IMR-90 (cell line): ENCODE results near the gene DHX9. TPM values are rescaled to one million over a fixed set of nuclear protein-coding genes. Genes with fewer than 3 reads are reported as not detected.
A peak's percentile ranks its signal among the peaks of the same experiment; 100 is the strongest.

Source experiments
- ATAC-seq: fragments of 200-7000 bp; cut with Tn5 transposase; 2 replicates; pipeline ENCODE4 v1.9.1; 2020; ENCODE audit warnings: low read depth, mild to moderate bottlenecking, moderate library complexity
- BruUV-seq: library from RNA; stranded (reverse); fragments of 400-500 nt; replicated peaks from 2 replicates; lab custom pipeline; 2021; lab: Mats Ljungman, UMichigan
- CTCF ChIA-PET: fragments of 300-600 bp; formaldehyde crosslinking; extraction: SDS; loops from one replicate; lab custom pipeline; 2021; ENCODE audit warnings: antibody characterized with exemption; lab: Yijun Ruan, JAX
- POLR2A ChIA-PET: fragments of 300-600 bp; sonication (Branson Sonifier 250); formaldehyde crosslinking; loops from one replicate; lab custom pipeline; 2022; ENCODE audit warnings: antibody characterized with exemption; ENCODE audit not compliant: unreplicated experiment; lab: Charles Lee
- DNase-seq: peaks from one replicate; pipeline ENCODE4 v3.0.0; 2013
- H2AFZ ChIP-seq: replicated peaks from 2 replicates; pipeline ENCODE3; 2013; ENCODE audit warnings: low read length, mild to moderate bottlenecking; ENCODE audit not compliant: poor library complexity
- H2AK5ac ChIP-seq: 2 replicates; pipeline ENCODE4 v1.6.1; 2013; ENCODE audit warnings: low read depth, low read length, inconsistent platforms
- H2AK9ac ChIP-seq: replicated peaks from 2 replicates; pipeline ENCODE3; 2013; ENCODE audit warnings: mild to moderate bottlenecking, low read depth, low read length, moderate library complexity; ENCODE audit not compliant: poor library complexity
- H2BK120ac ChIP-seq: 2 replicates; pipeline ENCODE4 v1.6.1; 2013; ENCODE audit warnings: low read depth, low read length, inconsistent platforms
- H2BK15ac ChIP-seq: 3 replicates; pipeline ENCODE4 v1.6.1; 2013; ENCODE audit warnings: low read depth, low read length, inconsistent platforms
- H2BK20ac ChIP-seq: 2 replicates; pipeline ENCODE4 v1.6.1; 2013; ENCODE audit warnings: low read depth, mild to moderate bottlenecking, inconsistent platforms, low read length, moderate library complexity
- H2BK5ac ChIP-seq: 2 replicates; pipeline ENCODE4 v1.6.1; 2013; ENCODE audit warnings: mild to moderate bottlenecking, low read depth, low read length, inconsistent platforms; ENCODE audit not compliant: poor library complexity, severe bottlenecking
- H3K14ac ChIP-seq: replicated peaks from 2 replicates; pipeline ENCODE4 v1.6.1; 2013; ENCODE audit warnings: low read depth, low read length, inconsistent platforms
- H3K18ac ChIP-seq: 2 replicates; pipeline ENCODE4 v1.6.1; 2013; ENCODE audit warnings: low read depth, low read length, control low read depth
- H3K23ac ChIP-seq: 2 replicates; pipeline ENCODE4 v1.6.1; 2013; ENCODE audit warnings: low read depth, low read length, inconsistent platforms
- H3K27ac ChIP-seq: 2 replicates; pipeline ENCODE4 v1.5.1; 2013; ENCODE audit warnings: mild to moderate bottlenecking, control low read depth, low read length; ENCODE audit not compliant: insufficient read depth
- H3K27me3 ChIP-seq: 2 replicates; pipeline ENCODE4 v1.6.1; 2013; ENCODE audit warnings: low read length; ENCODE audit not compliant: control insufficient read depth, insufficient read depth
- H3K36me3 ChIP-seq: 2 replicates; pipeline ENCODE4 v1.6.1; 2013; ENCODE audit warnings: low read length, mixed read lengths; ENCODE audit not compliant: control insufficient read depth, insufficient read depth
- H3K4ac ChIP-seq: 2 replicates; pipeline ENCODE4 v1.6.1; 2013; ENCODE audit warnings: low read depth, low read length, inconsistent platforms
- H3K4me1 ChIP-seq: 2 replicates; pipeline ENCODE4 v1.6.1; 2013; ENCODE audit warnings: low read length, mixed read lengths; ENCODE audit not compliant: control insufficient read depth, insufficient read depth
- H3K4me2 ChIP-seq: 2 replicates; pipeline ENCODE4 v1.6.1; 2013; ENCODE audit warnings: low read depth, mild to moderate bottlenecking, control low read depth, low read length, moderate library complexity
- H3K4me3 ChIP-seq: 2 replicates; pipeline ENCODE4 v1.5.1; 2013; ENCODE audit warnings: low read depth, mild to moderate bottlenecking, control low read depth, low read length, moderate library complexity; ENCODE audit not compliant: insufficient read depth
- H3K56ac ChIP-seq: 2 replicates; pipeline ENCODE4 v1.6.1; 2013; ENCODE audit warnings: low read length, inconsistent platforms; ENCODE audit not compliant: insufficient read depth; ENCODE audit errors: extremely low read depth
- H3K79me1 ChIP-seq, 2 experiments: 2 replicates each; pipeline ENCODE4 v1.6.1; 2013; ENCODE audit warnings: low read length in 2 of 2, inconsistent platforms in 1 of 2, low read depth in 1 of 2
- H3K9ac ChIP-seq: 2 replicates; pipeline ENCODE4 v1.6.1; 2013; ENCODE audit warnings: low read depth, low read length, control low read depth
- H3K9me1 ChIP-seq: 2 replicates; pipeline ENCODE4 v1.6.1; 2013; ENCODE audit warnings: low read length, inconsistent platforms; ENCODE audit not compliant: insufficient read depth
- H3K9me3 ChIP-seq: 2 replicates; pipeline ENCODE4 v1.6.1; 2013; ENCODE audit warnings: low read length; ENCODE audit not compliant: control insufficient read depth, insufficient read depth
- H4K20me1 ChIP-seq: 2 replicates; pipeline ENCODE4 v1.6.1; 2013; ENCODE audit warnings: low read length, inconsistent platforms; ENCODE audit not compliant: insufficient read depth
- H4K5ac ChIP-seq: 2 replicates; pipeline ENCODE4 v1.6.1; 2013; ENCODE audit warnings: mild to moderate bottlenecking, low read depth, low read length, control low read depth
- H4K8ac ChIP-seq, 2 experiments: 2 replicates each; pipeline ENCODE4 v1.6.1; 2013; ENCODE audit warnings: low read depth in 2 of 2, low read length in 2 of 2, control low read depth in 1 of 2, inconsistent platforms in 1 of 2
- H4K91ac ChIP-seq: 2 replicates; pipeline ENCODE4 v1.6.1; 2013; ENCODE audit warnings: low read depth, low read length, inconsistent platforms; ENCODE audit not compliant: insufficient read depth
- BHLHE40 ChIP-seq: fragments of 150-350 bp; IDR thresholded peaks from 2 replicates; pipeline ENCODE4 v1.6.1; 2016; ENCODE audit warnings: mild to moderate bottlenecking, low read depth, low read length
- CEBPB ChIP-seq: IDR thresholded peaks from 2 replicates; pipeline ENCODE4 v1.6.1; 2012; ENCODE audit warnings: low read depth, low read length, improper control_type of control experiment
- CHD1 ChIP-seq: IDR thresholded peaks from 2 replicates; pipeline ENCODE4 v1.6.1; 2012; ENCODE audit warnings: low read depth, low read length, improper control_type of control experiment
- FOS ChIP-seq: fragments of 150-350 bp; IDR thresholded peaks from 2 replicates; pipeline ENCODE4 v1.6.1; 2016; ENCODE audit warnings: low read depth, low read length
- MAFK ChIP-seq: IDR thresholded peaks from 2 replicates; pipeline ENCODE4 v1.6.1; 2012; ENCODE audit warnings: low read depth, low read length, improper control_type of control experiment
- MAZ ChIP-seq: IDR thresholded peaks from 2 replicates; pipeline ENCODE4 v1.6.1; 2012; ENCODE audit warnings: low read depth, mild to moderate bottlenecking, low read length, improper control_type of control experiment, moderate library complexity, borderline replicate concordance
- MXI1 ChIP-seq: IDR thresholded peaks from 2 replicates; pipeline ENCODE4 v1.6.1; 2012; ENCODE audit warnings: low read depth, mild to moderate bottlenecking, low read length, moderate library complexity, borderline replicate concordance
- NFE2L2 ChIP-seq: fragments of 150-350 bp; IDR thresholded peaks from 2 replicates; pipeline ENCODE4 v1.6.1; 2016; ENCODE audit warnings: low read depth, mild to moderate bottlenecking, low read length
- POLR2A ChIP-seq: IDR thresholded peaks from 2 replicates; pipeline ENCODE4 v1.6.1; 2012; ENCODE audit warnings: mild to moderate bottlenecking, low read depth, low read length
- RAD21 ChIP-seq: IDR thresholded peaks from 2 replicates; pipeline ENCODE4 v1.6.1; 2012; ENCODE audit warnings: low read length, improper control_type of control experiment
- RCOR1 ChIP-seq: IDR thresholded peaks from 2 replicates; pipeline ENCODE4 v1.6.1; 2012; ENCODE audit warnings: mild to moderate bottlenecking, low read length, improper control_type of control experiment; ENCODE audit not compliant: insufficient replicate concordance
- RFX5 ChIP-seq: IDR thresholded peaks from 2 replicates; pipeline ENCODE4 v1.8.0; 2012; ENCODE audit warnings: low read depth, mild to moderate bottlenecking, low read length, moderate library complexity
- SMC3 ChIP-seq: fragments of 150-350 bp; IDR thresholded peaks from 2 replicates; pipeline ENCODE4 v1.6.1; 2016; ENCODE audit warnings: low read depth, mild to moderate bottlenecking, antibody characterized with exemption, low read length, moderate library complexity
- dilution Hi-C: fragments of 300-500 bp; cut with HindIII; formaldehyde crosslinking; loops from one replicate; pipeline ENCODE4 v1.14.3; 2018; ENCODE audit warnings: low sequenced_read_pairs; ENCODE audit not compliant: unreplicated experiment
- in situ Hi-C: fragments of 300-500 bp; cut with MboI; formaldehyde crosslinking; loops from 3 replicates; pipeline ENCODE4 v1.14.3; 2019; ENCODE audit warnings: low sequenced_read_pairs, inconsistent platforms, mixed read lengths
- intact Hi-C: fragments of 100-400 bp; cut with micrococcal nuclease; formaldehyde crosslinking; loops from 2 replicates; pipeline ENCODE4 v1.10.0; 2022
- polyA plus RNA-seq, 3 experiments: library from polyadenylated mRNA; depleted of rRNA; stranded (reverse); fragments of >200 nt; gene quantifications; 2 replicates each; pipeline ENCODE4 v1.2.3, GENCODE V29; 2012; ENCODE audit warnings: low replicate concordance in 1 of 3
- total RNA-seq: library from RNA; depleted of rRNA; stranded (reverse); fragments of >200 nt; gene quantifications from 2 replicates; pipeline ENCODE4 v1.2.3, GENCODE V29; 2012
- TF ChIP-seq, protein P1 (sequence below): conservative IDR thresholded peaks from 2 replicates; pipeline ENCODE4 v1.5.1; 2012; ENCODE audit warnings: mild to moderate bottlenecking, low read depth, low read length, improper control_type of control experiment
- TF ChIP-seq, protein P2 (sequence below): fragments of 150-350 bp; IDR thresholded peaks from 2 replicates; pipeline ENCODE4 v1.6.1; 2016; ENCODE audit warnings: low read depth, mild to moderate bottlenecking, low read length, moderate library complexity, borderline replicate concordance
- TF ChIP-seq, protein P3 (sequence below): fragments of 150-350 bp; IDR thresholded peaks from 2 replicates; pipeline ENCODE4 v1.6.1; 2017; ENCODE audit warnings: mild to moderate bottlenecking, antibody characterized with exemption, low read length, low read depth

DHX9 gene
- total and polyA plus RNA-seq, 2 of the 4 experiments (the other 2 are of a cell fraction) = 119 to 211 TPM

- Histone ChIP-seq H2AK5ac (no peak overlapping the region), H3K36me3 (no peaks in the 10 kb centered on the region), H3K14ac (no peak overlapping the region), H4K91ac (no peak overlapping the region), H2AFZ (no peak overlapping the region), H3K9me3 (no peaks in the 10 kb centered on the region), H4K5ac (no peak overlapping the region), H2AK9ac (no peak overlapping the region), H3K9me1 (no peaks in the 10 kb centered on the region), H2BK5ac (no peak overlapping the region), H3K4me2 (no peak overlapping the region), H3K27me3 (peaks cover 17% of the 10 kb centered on the region), H4K20me1 (no peaks in the 10 kb centered on the region), H2BK120ac (no peak overlapping the region), H4K8ac (no peak overlapping the region), H2BK20ac (no peak overlapping the region), H3K56ac (no peak overlapping the region), H3K23ac (no peak overlapping the region), H3K4me3 (no peak overlapping the region), H3K9ac (no peak overlapping the region), H2BK15ac (no peak overlapping the region), H3K4ac (no peak overlapping the region), H3K27ac (no peak overlapping the region), H3K4me1 (no peaks in the 10 kb centered on the region), H3K79me1 (no peaks in the 10 kb centered on the region), H3K18ac (no peak overlapping the region)
- BruUV-seq = no TSS peak
- intact Hi-C loops = no loop called here
- dilution Hi-C loops = no loop called here
- POLR2A ChIA-PET = no interaction called here
- CTCF ChIA-PET = no interaction called here
- ATAC-seq (no peak), DNase-seq (peak; percentile 6)
- in situ Hi-C loops = no loop called here
- no peak for TF ChIP-seq FOS
- TF ChIP-seq RFX5 = no peak
- no peak for TF ChIP-seq RCOR1
- no peak for TF ChIP-seq SMC3
- TF ChIP-seq CHD1 = no peak
- TF ChIP-seq MAZ = no peak
- TF ChIP-seq BHLHE40 = no peak
- no peak for TF ChIP-seq MXI1
- TF ChIP-seq POLR2A = no peak
- TF ChIP-seq, protein P1, sequence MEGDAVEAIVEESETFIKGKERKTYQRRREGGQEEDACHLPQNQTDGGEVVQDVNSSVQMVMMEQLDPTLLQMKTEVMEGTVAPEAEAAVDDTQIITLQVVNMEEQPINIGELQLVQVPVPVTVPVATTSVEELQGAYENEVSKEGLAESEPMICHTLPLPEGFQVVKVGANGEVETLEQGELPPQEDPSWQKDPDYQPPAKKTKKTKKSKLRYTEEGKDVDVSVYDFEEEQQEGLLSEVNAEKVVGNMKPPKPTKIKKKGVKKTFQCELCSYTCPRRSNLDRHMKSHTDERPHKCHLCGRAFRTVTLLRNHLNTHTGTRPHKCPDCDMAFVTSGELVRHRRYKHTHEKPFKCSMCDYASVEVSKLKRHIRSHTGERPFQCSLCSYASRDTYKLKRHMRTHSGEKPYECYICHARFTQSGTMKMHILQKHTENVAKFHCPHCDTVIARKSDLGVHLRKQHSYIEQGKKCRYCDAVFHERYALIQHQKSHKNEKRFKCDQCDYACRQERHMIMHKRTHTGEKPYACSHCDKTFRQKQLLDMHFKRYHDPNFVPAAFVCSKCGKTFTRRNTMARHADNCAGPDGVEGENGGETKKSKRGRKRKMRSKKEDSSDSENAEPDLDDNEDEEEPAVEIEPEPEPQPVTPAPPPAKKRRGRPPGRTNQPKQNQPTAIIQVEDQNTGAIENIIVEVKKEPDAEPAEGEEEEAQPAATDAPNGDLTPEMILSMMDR = no peak
- TF ChIP-seq CEBPB = no peak
- TF ChIP-seq, protein P2, sequence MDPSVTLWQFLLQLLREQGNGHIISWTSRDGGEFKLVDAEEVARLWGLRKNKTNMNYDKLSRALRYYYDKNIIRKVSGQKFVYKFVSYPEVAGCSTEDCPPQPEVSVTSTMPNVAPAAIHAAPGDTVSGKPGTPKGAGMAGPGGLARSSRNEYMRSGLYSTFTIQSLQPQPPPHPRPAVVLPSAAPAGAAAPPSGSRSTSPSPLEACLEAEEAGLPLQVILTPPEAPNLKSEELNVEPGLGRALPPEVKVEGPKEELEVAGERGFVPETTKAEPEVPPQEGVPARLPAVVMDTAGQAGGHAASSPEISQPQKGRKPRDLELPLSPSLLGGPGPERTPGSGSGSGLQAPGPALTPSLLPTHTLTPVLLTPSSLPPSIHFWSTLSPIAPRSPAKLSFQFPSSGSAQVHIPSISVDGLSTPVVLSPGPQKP = no peak
- no peak for TF ChIP-seq NFE2L2
- TF ChIP-seq RAD21 = no peak
- TF ChIP-seq, protein P3, sequence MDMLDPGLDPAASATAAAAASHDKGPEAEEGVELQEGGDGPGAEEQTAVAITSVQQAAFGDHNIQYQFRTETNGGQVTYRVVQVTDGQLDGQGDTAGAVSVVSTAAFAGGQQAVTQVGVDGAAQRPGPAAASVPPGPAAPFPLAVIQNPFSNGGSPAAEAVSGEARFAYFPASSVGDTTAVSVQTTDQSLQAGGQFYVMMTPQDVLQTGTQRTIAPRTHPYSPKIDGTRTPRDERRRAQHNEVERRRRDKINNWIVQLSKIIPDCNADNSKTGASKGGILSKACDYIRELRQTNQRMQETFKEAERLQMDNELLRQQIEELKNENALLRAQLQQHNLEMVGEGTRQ = no peak
- TF ChIP-seq MAFK = no peak
These were observed 5.9 kb upstream of the DHX9 start for GRCh38 chr1:182833271-182833670.
